GM10266 (cell line): ENCODE measurements around the gene STK16.

Experiments
- DNase-seq: peaks from one replicate; pipeline ENCODE4 v3.0.0; 2012; ENCODE audit errors: extremely low spot score
- TF ChIP-seq, protein P1 (sequence below): IDR thresholded peaks from 2 replicates; pipeline ENCODE4 v1.5.1; 2012; ENCODE audit warnings: mild to moderate bottlenecking, low read depth; ENCODE audit not compliant: control insufficient read depth, insufficient read depth; ENCODE audit errors: missing control alignments

Gene STK16

GRCh38 chr2:219234331-219234730 is 10.9 kb upstream of the STK16 start:
- no peak for DNase-seq
- TF ChIP-seq, protein P1, sequence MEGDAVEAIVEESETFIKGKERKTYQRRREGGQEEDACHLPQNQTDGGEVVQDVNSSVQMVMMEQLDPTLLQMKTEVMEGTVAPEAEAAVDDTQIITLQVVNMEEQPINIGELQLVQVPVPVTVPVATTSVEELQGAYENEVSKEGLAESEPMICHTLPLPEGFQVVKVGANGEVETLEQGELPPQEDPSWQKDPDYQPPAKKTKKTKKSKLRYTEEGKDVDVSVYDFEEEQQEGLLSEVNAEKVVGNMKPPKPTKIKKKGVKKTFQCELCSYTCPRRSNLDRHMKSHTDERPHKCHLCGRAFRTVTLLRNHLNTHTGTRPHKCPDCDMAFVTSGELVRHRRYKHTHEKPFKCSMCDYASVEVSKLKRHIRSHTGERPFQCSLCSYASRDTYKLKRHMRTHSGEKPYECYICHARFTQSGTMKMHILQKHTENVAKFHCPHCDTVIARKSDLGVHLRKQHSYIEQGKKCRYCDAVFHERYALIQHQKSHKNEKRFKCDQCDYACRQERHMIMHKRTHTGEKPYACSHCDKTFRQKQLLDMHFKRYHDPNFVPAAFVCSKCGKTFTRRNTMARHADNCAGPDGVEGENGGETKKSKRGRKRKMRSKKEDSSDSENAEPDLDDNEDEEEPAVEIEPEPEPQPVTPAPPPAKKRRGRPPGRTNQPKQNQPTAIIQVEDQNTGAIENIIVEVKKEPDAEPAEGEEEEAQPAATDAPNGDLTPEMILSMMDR = no peak

- no peak for DNase-seq
Measured at GRCh38 chr2:219243291-219243761, 2.0 kb upstream of the STK16 start.

DNA sequence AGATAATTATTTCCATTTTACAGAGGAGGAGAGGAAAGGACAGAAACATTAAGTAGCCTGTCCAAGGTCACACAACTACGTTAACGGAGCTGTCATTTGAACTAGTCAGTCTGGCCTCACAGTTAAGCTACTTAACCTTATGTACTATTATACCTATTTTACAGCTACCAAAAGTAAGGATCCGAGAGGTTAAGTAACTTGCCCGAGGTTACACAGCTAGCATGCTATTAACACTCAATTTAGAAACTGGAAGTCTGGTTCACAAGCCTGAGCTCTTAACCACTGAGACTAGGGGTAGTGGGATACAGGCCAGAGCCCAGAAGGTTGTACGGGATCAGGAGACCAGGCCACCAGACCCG is 511 bp upstream of the STK16 start:
- DNase-seq = no peak
- TF ChIP-seq, protein P1 = no peak

More at GRCh38 chr2:219243291-219243761, 2.0 kb upstream of the STK16 start:
- TF ChIP-seq, protein P1 = no peak

DNA sequence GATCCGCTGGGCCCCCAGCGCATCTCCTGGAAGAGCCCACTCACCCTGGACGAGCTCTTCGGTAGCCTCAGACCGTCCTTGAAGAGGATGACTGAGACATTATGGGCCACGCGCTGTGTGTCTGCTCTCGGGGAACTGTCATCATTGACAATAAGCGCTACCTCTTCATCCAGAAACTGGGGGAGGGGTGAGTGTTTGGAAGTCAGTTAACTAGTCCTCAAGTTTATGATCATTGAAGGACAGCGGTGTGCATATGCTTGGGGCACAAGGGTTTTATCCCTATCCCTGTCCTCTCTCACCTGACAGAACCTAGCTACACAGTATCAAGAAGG is 586 bp downstream of the STK16 start:
- TF ChIP-seq, protein P1 = no peak
- DNase-seq = no peak

GRCh38 chr2:219246559-219246958 is 1.3 kb downstream of the STK16 start:
- no peak for DNase-seq
- TF ChIP-seq, protein P1 = no peak

GRCh38 chr2:219247678-219248642 is 2.7 kb downstream of the STK16 start:
- TF ChIP-seq, protein P1 = no peak
- no peak for DNase-seq

- no peak for DNase-seq
- TF ChIP-seq, protein P1 = no peak
Measured at GRCh38 chr2:219248845-219249202, 3.5 kb downstream of the STK16 start.
